Psoas muscle (tissue), 8 donors: ENCODE measurements around the gene SORCS1. TPM values are rescaled to one million over a fixed set of nuclear protein-coding genes. Genes with fewer than 3 reads are reported as not detected.

ENCODE experiments used
- ATAC-seq, 4 donors: fragments of 200-7000 bp; cut with Tn5 transposase; one replicate each; pipeline ENCODE4 v1.9.1; 2020; ENCODE audit warnings: moderate library complexity in 3 of 4, mild to moderate bottlenecking in 2 of 4
- DNase-seq, 2 donors: peaks; one replicate each; pipeline ENCODE4 v3.0.0-alpha.2; 2020
- H3K27ac ChIP-seq: fragments of 200-600 bp; one replicate; pipeline ENCODE4 v1.8.0; 2022
- H3K27me3 ChIP-seq, 3 donors: fragments of 200-600 bp in 1 of 3; one replicate each; pipeline versions ENCODE4 v1.6.1 to v1.8.0; 2013 to 2022; ENCODE audit warnings: low read length in 2 of 3, mild to moderate bottlenecking in 2 of 3, moderate library complexity in 1 of 3; ENCODE audit not compliant: insufficient read depth in 3 of 3
- H3K36me3 ChIP-seq, 2 donors: fragments of 200-600 bp in 1 of 2; one replicate each; pipeline versions ENCODE4 v1.6.1 to v1.8.0; 2013 to 2022; ENCODE audit warnings: low read depth in 1 of 2, mild to moderate bottlenecking in 1 of 2, moderate library complexity in 1 of 2; ENCODE audit not compliant: insufficient read depth in 1 of 2
- H3K4me1 ChIP-seq: fragments of 200-600 bp; one replicate; pipeline ENCODE4 v1.8.0; 2022
- H3K4me3 ChIP-seq: fragments of 200-600 bp; one replicate; pipeline ENCODE4 v1.8.0; 2022; ENCODE audit warnings: mild to moderate bottlenecking
- H3K9me3 ChIP-seq: fragments of 200-600 bp; one replicate; pipeline ENCODE4 v1.8.0; 2022
- WGBS, 3 donors: extraction: QIAGEN DNeasy Blood & Tissue Kit; methylation state at CpG; one replicate each; pipeline versions ENCODE4 v1.1.6 to v1.1.7; 2013; 5-methylcytosine and 5-hydroxymethylcytosine counted together
- intact Hi-C, 2 donors: fragments of 100-400 bp; cut with DNase I; formaldehyde crosslinking; loops; one replicate each; pipeline versions ENCODE4 v1.11.0 to v1.14.2; 2022
- polyA plus RNA-seq, 3 donors: library from polyadenylated mRNA; stranded (reverse); fragments of 200-250 nt; gene quantifications; one replicate each; pipeline ENCODE4 v1.2.3, GENCODE V29; 2013
- total RNA-seq, 4 donors: library from RNA; stranded (reverse); fragmentation: NEBNext Ultra II Directional in 2 of 4; extraction: Animal tissue kit (Norgen Biotek cat#: 25700) in 2 of 4; gene quantifications; one replicate each; pipeline versions ENCODE4 v1.2.1 to v1.2.4, GENCODE V29; 2021 to 2023
- TF ChIP-seq, protein P1 (sequence below): fragments of 200-600 bp; IDR thresholded peaks from one replicate; pipeline ENCODE4 v1.8.0; 2022; ENCODE audit warnings: antibody characterized with exemption
- donor health status: healthy with polysubstance abuse.
- donor health status: DM: no; HTN: no; CAD: no; lungs with moderate emphysema.
- donor health status: Bipolar disorder and iron deficiency.
- donor health status: healthy.
- donor health status: DM: yes; HTN: yes; CAD: no.
- donor health status: DM: no; HTN: no; CAD: no.
- donor health status: DM: no; HTN: no; CAD: no.
- donor health status: DM: yes; HTN: yes; CAD: no.

SORCS1 gene
- total and polyA plus RNA-seq, 7 donors = 0.03 to 0.36 (median 0.25) TPM; not detected in 1

DNA sequence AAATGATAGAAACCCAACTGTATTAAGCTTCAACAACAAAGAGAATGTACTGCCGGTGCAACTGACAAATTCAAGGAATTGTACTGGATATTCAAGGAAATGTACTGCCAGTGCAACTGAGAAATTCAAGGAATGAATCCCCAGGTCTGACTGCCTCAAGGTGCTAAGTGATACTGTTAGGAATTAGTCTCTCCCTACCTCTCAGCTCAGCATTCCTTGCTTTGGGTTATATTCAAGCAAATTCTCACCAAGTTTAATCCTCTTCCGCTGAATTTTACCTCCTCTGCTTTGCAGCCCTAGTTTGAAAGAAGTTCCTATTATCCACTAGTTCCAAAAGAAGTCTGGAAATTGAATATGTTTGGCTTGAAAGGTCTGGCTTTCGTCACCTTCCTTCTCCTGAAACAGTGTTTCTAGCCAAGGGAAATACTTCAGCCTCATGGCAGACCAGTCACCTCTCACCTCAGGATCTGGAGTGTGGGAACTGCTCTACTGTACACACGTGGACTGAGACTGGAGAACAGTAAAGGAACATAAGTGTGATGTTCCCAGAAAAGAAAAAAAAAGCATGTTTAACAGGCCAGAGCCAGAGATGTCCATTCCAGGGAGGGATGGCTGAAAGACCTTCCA, 60.4 kb downstream of the SORCS1 start:
- no peaks in the 10 kb centered on the region for H3K9me3 ChIP-seq

DNA sequence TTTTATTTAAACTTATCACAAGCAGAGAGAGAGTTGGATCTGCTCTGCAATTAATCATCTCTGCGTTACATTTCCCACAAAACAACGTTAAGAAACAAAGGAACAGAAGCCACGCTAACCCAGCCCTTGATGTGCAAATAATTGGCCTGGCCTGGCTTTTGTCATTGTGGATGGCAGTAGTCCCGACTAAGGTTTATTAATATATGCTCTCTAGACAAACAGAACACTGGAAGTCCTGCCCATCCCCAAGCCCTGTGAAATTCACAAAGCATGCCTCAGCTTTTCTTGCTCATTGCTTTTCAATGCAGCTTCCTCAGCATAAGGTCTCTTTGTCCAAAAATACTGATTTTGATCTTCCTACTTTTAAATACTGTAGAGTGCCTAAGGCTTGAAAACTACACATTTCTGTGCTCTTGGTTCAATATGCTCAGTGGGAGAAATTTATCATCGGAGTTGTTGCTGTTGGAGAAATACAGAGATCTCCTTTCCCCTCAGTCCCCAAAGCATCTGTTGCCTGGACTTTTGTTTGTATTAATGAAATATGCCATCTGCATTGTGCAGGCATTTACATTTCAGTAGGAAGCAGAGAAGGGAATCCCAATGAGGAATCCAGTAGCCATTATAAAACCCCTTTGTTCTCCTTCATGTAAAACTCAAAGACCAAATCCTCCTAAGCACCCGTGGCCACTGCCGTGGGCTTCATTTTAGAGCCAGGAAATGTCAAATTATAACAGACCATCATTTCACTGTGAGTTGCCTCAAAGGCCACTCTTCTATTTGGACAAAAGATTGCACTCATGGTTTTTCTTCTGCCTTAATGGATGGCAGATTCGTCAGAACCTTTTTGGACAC, 61.1 kb downstream of the SORCS1 start:
- no peaks in the 10 kb centered on the region for H3K9me3 ChIP-seq
- no peak overlapping the region for H3K27ac ChIP-seq
- WGBS, 3 donors = 29 to 43% (median 35%) methylated on average over 8 of the region's 8 CpGs
- no peak overlapping the region for H3K4me3 ChIP-seq
- no peaks in the 10 kb centered on the region for H3K36me3 ChIP-seq
- ATAC-seq (no peak), DNase-seq (no peak)
- TF ChIP-seq, protein P1, sequence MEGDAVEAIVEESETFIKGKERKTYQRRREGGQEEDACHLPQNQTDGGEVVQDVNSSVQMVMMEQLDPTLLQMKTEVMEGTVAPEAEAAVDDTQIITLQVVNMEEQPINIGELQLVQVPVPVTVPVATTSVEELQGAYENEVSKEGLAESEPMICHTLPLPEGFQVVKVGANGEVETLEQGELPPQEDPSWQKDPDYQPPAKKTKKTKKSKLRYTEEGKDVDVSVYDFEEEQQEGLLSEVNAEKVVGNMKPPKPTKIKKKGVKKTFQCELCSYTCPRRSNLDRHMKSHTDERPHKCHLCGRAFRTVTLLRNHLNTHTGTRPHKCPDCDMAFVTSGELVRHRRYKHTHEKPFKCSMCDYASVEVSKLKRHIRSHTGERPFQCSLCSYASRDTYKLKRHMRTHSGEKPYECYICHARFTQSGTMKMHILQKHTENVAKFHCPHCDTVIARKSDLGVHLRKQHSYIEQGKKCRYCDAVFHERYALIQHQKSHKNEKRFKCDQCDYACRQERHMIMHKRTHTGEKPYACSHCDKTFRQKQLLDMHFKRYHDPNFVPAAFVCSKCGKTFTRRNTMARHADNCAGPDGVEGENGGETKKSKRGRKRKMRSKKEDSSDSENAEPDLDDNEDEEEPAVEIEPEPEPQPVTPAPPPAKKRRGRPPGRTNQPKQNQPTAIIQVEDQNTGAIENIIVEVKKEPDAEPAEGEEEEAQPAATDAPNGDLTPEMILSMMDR = no peak
- no peaks in the 10 kb centered on the region for H3K27me3 ChIP-seq
- H3K4me1 ChIP-seq = no peaks in the 10 kb centered on the region
- intact Hi-C loops = no loop called here

More for the DNA sequence above, 60.4 kb downstream of the SORCS1 start:
- intact Hi-C loops = no loop called here
- DNase-seq = no peak
- H3K36me3 ChIP-seq = no peaks in the 10 kb centered on the region
- H3K27ac ChIP-seq = no peak overlapping the region
- H3K4me3 ChIP-seq = no peak overlapping the region
- ATAC-seq = no peak
- 61 to 67% (median 67%) methylated on average over 4 of the region's 4 CpGs for WGBS, 3 donors
- no peaks in the 10 kb centered on the region for H3K4me1 ChIP-seq
- TF ChIP-seq, protein P1 = no peak
- no peaks in the 10 kb centered on the region for H3K27me3 ChIP-seq

DNA sequence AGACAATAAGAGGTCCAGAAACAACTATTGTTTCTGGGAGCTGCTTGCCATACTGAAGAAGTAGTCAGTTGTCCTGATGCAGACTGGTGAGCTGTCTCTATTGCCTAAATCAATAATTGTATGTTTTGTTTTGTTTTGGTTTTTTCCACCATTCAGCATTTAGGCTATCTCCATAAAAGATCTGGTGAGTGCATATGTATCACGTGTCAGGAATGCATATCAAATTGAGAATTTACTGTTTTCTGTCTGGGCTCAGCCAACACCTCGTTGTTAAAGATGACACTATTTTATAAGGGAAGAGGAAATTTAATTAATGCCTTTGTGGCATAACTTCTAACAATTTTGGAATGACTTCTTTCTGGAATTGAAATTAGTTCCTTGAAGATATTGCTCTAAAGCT, 66.2 kb downstream of the SORCS1 start:
- intact Hi-C loops = no loop called here
- Histone ChIP-seq H3K27me3 (no peaks in the 10 kb centered on the region), H3K36me3 (no peaks in the 10 kb centered on the region), H3K9me3 (no peaks in the 10 kb centered on the region), H3K27ac (no peak overlapping the region), H3K4me3 (no peak overlapping the region), H3K4me1 (no peaks in the 10 kb centered on the region)
- no peak for DNase-seq
- TF ChIP-seq, protein P1 = no peak
- ATAC-seq = no peak
- 17 to 23% (median 20%) methylated on average over 2 of the region's 2 CpGs for WGBS, 3 donors

DNA sequence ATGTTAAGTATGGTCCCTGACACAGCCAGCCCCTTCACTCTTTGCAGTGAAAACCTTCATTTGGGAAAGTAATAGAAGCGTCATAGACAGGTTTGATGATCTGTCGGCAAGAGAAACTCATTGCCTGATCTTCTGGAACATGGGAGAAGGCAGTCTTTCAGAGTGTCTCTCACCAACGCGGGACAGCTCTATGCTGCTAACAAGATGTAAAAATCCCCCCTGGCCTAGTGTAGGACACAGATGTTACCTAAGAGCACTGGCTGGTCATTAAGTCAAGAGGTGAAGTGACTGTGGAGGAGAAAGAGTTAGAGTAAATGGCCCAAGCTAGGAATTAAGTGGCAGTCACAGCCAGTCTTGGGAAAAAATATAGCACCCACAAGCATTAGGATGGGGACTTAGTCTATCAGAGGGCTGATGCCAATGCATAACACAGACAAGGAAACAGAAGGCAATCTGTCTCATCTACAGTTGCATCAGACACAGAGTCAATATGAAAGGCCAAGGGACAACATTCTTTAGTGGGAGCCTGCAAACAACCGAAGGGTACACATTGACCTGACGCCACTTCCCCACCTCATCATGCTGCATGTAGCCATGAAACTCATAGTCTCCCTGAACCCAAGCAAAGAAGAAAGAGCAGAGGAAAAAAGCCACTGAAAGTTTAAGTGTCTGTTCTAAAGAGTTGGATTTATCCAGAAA, 69.5 kb downstream of the SORCS1 start:
- Histone ChIP-seq H3K4me1 (no peaks in the 10 kb centered on the region), H3K27ac (no peak overlapping the region), H3K9me3 (no peaks in the 10 kb centered on the region), H3K27me3 (no peaks in the 10 kb centered on the region), H3K4me3 (no peak overlapping the region), H3K36me3 (no peaks in the 10 kb centered on the region)
- TF ChIP-seq, protein P1 = no peak
- DNase-seq = no peak
- 85 to 89% (median 87%) methylated on average over 6 of the region's 6 CpGs for WGBS, 3 donors
- intact Hi-C loops = no loop called here
- ATAC-seq = no peak
